ENCODE results near the gene ARHGAP32. TPM values are rescaled to one million over a fixed set of nuclear protein-coding genes. Genes with fewer than 3 reads are reported as not detected.

ARHGAP32 gene
- total RNA-seq, 4 donors from 2014 or later, result 10.0 to 53.7 (median 34.1) TPM

- Histone ChIP-seq H3K27ac (no peak overlapping the region), H3K9me3 (no peaks in the 10 kb centered on the region), H3K4me3 (no peak overlapping the region), H3K27me3 (no peaks in the 10 kb centered on the region), H3K36me3 (no peaks in the 10 kb centered on the region), H3K4me1 (no peaks in the 10 kb centered on the region)
- no peak for TF ChIP-seq POLR2A (IDR thresholded peaks at IDR 0.05)
- TF ChIP-seq, protein P1, sequence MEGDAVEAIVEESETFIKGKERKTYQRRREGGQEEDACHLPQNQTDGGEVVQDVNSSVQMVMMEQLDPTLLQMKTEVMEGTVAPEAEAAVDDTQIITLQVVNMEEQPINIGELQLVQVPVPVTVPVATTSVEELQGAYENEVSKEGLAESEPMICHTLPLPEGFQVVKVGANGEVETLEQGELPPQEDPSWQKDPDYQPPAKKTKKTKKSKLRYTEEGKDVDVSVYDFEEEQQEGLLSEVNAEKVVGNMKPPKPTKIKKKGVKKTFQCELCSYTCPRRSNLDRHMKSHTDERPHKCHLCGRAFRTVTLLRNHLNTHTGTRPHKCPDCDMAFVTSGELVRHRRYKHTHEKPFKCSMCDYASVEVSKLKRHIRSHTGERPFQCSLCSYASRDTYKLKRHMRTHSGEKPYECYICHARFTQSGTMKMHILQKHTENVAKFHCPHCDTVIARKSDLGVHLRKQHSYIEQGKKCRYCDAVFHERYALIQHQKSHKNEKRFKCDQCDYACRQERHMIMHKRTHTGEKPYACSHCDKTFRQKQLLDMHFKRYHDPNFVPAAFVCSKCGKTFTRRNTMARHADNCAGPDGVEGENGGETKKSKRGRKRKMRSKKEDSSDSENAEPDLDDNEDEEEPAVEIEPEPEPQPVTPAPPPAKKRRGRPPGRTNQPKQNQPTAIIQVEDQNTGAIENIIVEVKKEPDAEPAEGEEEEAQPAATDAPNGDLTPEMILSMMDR (IDR thresholded peaks at IDR 0.05), result no peak
- intact Hi-C loops (cut with DNase I; ENCODE audit: low total_unique reads), result loop anchor here (5.0 kb wide), 1 partner anchor 75 kb away; no protein-coding TSS in a partner anchor
- DNase-seq, result no peak
Observed at GRCh38 chr11:128957202-128957482, 235.0 kb downstream of the ARHGAP32 start.

DNA sequence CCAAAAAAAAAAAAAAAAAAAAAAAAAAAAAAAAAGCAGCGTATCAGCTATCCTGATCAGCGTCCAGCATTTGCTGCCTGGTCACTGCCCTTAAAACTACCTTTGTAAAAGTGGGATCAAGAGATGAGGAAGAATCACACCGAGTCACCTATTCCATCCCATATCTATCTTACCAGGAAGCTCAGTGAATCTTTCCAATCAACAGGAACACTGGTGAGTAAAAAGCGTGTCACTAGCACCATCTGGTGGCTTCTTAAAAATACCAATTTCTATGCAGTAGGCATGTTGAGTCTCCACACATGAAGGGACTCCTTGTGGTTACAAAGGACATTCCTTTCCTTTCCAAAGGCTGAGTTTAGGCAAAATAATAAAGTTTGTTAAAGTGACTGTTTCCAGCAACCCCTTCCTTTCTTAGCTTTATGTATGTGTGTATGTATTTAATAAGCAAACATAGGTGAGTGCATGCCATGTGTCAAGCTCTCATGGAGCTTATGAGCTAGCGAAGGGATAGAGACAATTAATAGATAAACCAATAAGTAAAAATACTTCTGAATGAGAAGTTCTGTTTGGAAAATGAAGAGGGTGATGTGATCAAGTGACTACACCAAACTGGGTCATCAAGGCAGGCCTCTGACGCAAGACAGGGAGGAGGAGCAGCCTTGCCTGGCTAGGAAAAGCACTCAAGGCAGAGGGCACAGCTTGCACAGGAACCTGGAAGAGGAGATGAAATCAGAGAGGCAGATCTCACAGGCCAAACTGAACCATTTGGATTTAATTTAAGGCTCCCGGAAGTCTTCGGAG, 235.5 kb downstream of the ARHGAP32 start:
- DNase-seq, result no peak
- Histone ChIP-seq H3K27me3 (no peaks in the 10 kb centered on the region), H3K9me3 (no peaks in the 10 kb centered on the region), H3K27ac (no peak overlapping the region), H3K4me3 (no peak overlapping the region), H3K4me1 (no peaks in the 10 kb centered on the region), H3K36me3 (no peaks in the 10 kb centered on the region)
- intact Hi-C loops (cut with DNase I; ENCODE audit: low total_unique reads), result loop anchor here (5.0 kb wide), 1 partner anchor 74 kb away; no protein-coding TSS in a partner anchor
- no peak for TF ChIP-seq POLR2A (IDR thresholded peaks at IDR 0.05)
- TF ChIP-seq, protein P1 (IDR thresholded peaks at IDR 0.05), result peak; percentile 46 to 81 (median 59)

- DNase-seq, result no peak
- Histone ChIP-seq H3K27me3 (no peaks in the 10 kb centered on the region), H3K4me1 (no peaks in the 10 kb centered on the region), H3K9me3 (no peaks in the 10 kb centered on the region), H3K4me3 (no peak overlapping the region), H3K36me3 (no peaks in the 10 kb centered on the region), H3K27ac (no peak overlapping the region)
- TF ChIP-seq POLR2A (IDR thresholded peaks at IDR 0.05), result no peak
- TF ChIP-seq, protein P1 (IDR thresholded peaks at IDR 0.05), result no peak
- intact Hi-C loops (cut with DNase I; ENCODE audit: low total_unique reads), result loop anchor here (5.0 kb wide), 1 partner anchor 73 kb away; no protein-coding TSS in a partner anchor
Observed at GRCh38 chr11:128955636-128956035, 236.5 kb downstream of the ARHGAP32 start.

- no peak for TF ChIP-seq POLR2A (IDR thresholded peaks at IDR 0.05)
- TF ChIP-seq, protein P1 (IDR thresholded peaks at IDR 0.05), result no peak
- Histone ChIP-seq H3K27ac (no peak overlapping the region), H3K36me3 (no peaks in the 10 kb centered on the region), H3K4me1 (no peaks in the 10 kb centered on the region), H3K9me3 (no peaks in the 10 kb centered on the region), H3K27me3 (no peaks in the 10 kb centered on the region), H3K4me3 (no peak overlapping the region)
- DNase-seq, result no peak
- intact Hi-C loops (cut with DNase I; ENCODE audit: low total_unique reads), result no loop called here
Observed at GRCh38 chr11:128953151-128953550, 239.0 kb downstream of the ARHGAP32 start.

GRCh38 chr11:128949791-128950454, 242.2 kb downstream of the ARHGAP32 start:
- TF ChIP-seq POLR2A (IDR thresholded peaks at IDR 0.05), result no peak
- TF ChIP-seq, protein P1 (IDR thresholded peaks at IDR 0.05), result no peak
- intact Hi-C loops (cut with DNase I; ENCODE audit: low total_unique reads), result no loop called here
- Histone ChIP-seq H3K27me3 (no peaks in the 10 kb centered on the region), H3K4me1 (no peaks in the 10 kb centered on the region), H3K4me3 (no peak overlapping the region), H3K36me3 (no peaks in the 10 kb centered on the region), H3K27ac (no peak overlapping the region), H3K9me3 (no peaks in the 10 kb centered on the region)
- no peak for DNase-seq
